Brain microvascular endothelial cell (primary cell): ENCODE measurements around the gene RAB28.
A peak's percentile ranks its signal among the peaks of the same experiment; 100 is the strongest.

Source experiments
- DNase-seq: peaks from one replicate; pipeline ENCODE4 v3.0.0-alpha.2; 2020
- H3K27ac ChIP-seq: fragments of 250-450 bp; sonication (Bioruptor Pico); 2 replicates; pipeline ENCODE4 v1.5.1; 2020; ENCODE audit warnings: mild to moderate bottlenecking, moderate library complexity
- H3K27me3 ChIP-seq: fragments of 250-450 bp; sonication (Bioruptor Pico); replicated peaks from 2 replicates; pipeline ENCODE4 v1.5.1; 2020; ENCODE audit warnings: mild to moderate bottlenecking
- H3K36me3 ChIP-seq: fragments of 250-450 bp; sonication (Bioruptor Pico); replicated peaks from 2 replicates; pipeline ENCODE4 v1.5.1; 2020; ENCODE audit warnings: mild to moderate bottlenecking
- H3K4me3 ChIP-seq: 2 replicates; pipeline ENCODE4 v1.5.1; 2011; ENCODE audit warnings: low read depth, mild to moderate bottlenecking, control low read depth, low read length, moderate library complexity
- in situ Hi-C: cut with HindIII; loops from 2 replicates; pipeline ENCODE4 v1.10.0; 2017; ENCODE audit warnings: low sequenced_read_pairs, low pct_ligation_motif_present
- TF ChIP-seq, protein P1 (sequence below): IDR thresholded peaks from 2 replicates; pipeline ENCODE4 v1.5.1; 2011; ENCODE audit warnings: low read depth, mild to moderate bottlenecking, moderate library complexity, low read length, control low read depth, inconsistent platforms; ENCODE audit errors: missing control alignments

RAB28 gene

DNA sequence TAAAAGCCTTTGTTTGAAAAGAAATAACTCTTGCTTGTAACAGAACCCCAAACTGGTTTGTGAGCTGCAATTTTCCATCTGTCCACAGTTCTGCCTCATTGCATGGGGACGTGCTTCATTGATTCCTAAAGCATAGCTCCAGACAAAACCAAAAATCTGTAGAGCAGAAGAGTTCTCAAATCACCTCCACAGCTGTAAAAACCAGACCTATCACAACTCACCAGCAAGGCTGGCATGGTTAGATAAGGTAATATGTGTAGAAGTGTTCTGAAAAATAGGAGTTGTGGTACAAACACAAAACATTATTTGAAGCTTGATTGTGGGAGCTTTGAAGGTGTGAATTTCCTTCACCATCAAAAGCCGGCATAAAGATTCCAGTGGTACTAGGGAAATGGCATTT is 12.5 kb upstream of the RAB28 start:
- Histone ChIP-seq H3K27me3 (peaks cover 17% of the 10 kb centered on the region), H3K27ac (no peak overlapping the region), H3K4me3 (no peak overlapping the region), H3K36me3 (no peaks in the 10 kb centered on the region)
- DNase-seq, result no peak
- TF ChIP-seq, protein P1, sequence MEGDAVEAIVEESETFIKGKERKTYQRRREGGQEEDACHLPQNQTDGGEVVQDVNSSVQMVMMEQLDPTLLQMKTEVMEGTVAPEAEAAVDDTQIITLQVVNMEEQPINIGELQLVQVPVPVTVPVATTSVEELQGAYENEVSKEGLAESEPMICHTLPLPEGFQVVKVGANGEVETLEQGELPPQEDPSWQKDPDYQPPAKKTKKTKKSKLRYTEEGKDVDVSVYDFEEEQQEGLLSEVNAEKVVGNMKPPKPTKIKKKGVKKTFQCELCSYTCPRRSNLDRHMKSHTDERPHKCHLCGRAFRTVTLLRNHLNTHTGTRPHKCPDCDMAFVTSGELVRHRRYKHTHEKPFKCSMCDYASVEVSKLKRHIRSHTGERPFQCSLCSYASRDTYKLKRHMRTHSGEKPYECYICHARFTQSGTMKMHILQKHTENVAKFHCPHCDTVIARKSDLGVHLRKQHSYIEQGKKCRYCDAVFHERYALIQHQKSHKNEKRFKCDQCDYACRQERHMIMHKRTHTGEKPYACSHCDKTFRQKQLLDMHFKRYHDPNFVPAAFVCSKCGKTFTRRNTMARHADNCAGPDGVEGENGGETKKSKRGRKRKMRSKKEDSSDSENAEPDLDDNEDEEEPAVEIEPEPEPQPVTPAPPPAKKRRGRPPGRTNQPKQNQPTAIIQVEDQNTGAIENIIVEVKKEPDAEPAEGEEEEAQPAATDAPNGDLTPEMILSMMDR, result no peak
- in situ Hi-C loops, result no loop called here

DNA sequence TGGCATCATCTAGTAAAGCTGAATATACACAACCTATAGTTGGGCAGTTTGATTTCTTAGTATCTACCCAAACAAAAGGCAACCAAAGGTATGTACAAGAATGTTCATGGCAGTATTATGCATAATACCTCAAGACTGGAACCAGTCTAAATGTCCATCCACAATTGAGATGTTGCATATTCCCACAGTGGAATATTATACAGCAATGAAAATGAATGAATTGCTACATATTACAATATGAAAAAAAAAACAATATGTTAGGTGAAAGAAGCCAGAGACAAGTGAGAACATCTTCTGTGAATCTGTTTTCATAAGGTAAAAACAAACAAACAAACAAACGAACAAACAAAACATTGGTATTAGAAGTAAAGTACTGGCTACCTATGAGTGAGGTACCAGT is 11.6 kb upstream of the RAB28 start:
- TF ChIP-seq, protein P1, result no peak
- H3K36me3 ChIP-seq, result no peaks in the 10 kb centered on the region
- in situ Hi-C loops, result no loop called here
- peaks cover 14% of the 10 kb centered on the region for H3K27me3 ChIP-seq
- no peak for DNase-seq
- no peak overlapping the region for H3K27ac ChIP-seq
- no peak overlapping the region for H3K4me3 ChIP-seq

GRCh38 chr4:13493793-13494192 is 9.7 kb upstream of the RAB28 start:
- Histone ChIP-seq H3K36me3 (no peaks in the 10 kb centered on the region), H3K4me3 (no peak overlapping the region), H3K27ac (no peak overlapping the region), H3K27me3 (peaks cover 10% of the 10 kb centered on the region)
- no peak for DNase-seq
- in situ Hi-C loops, result no loop called here
- TF ChIP-seq, protein P1, result no peak

- peaks cover 7% of the 10 kb centered on the region for H3K27me3 ChIP-seq
- no peak overlapping the region for H3K4me3 ChIP-seq
- DNase-seq, result no peak
- H3K27ac ChIP-seq, result no peak overlapping the region
- in situ Hi-C loops, result no loop called here
- TF ChIP-seq, protein P1, result no peak
- no peaks in the 10 kb centered on the region for H3K36me3 ChIP-seq
Observed at GRCh38 chr4:13492747-13493146, 8.6 kb upstream of the RAB28 start.

DNA sequence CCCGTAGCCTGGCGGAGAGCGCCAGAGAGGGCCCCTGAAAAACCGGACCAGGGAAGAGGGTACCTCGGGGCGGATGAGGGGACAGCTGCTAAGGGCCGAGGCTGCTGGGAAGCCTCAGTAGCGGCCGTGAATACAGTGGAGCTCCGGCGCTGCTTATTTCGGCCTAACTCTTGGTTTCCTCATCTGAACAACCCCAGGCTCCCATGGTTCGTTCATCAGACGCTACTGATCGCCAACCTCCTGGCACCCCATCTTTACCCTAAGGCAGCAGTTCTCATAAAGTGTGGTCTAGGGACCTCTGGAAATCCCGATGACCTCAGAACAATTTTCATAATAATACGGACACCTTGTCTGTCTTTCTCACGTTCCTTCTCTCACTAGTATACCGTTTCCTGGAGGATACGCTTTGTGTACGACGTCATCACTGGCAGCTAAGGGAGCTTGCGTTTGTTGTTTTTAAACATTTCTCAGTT is 645 bp upstream of the RAB28 start:
- H3K4me3 ChIP-seq, result peak overlapping the region; percentile 81
- H3K36me3 ChIP-seq, result no peaks in the 10 kb centered on the region
- in situ Hi-C loops, result no loop called here
- H3K27ac ChIP-seq, result peak overlapping the region; percentile 100
- H3K27me3 ChIP-seq, result no peaks in the 10 kb centered on the region
- TF ChIP-seq, protein P1, result no peak
- DNase-seq, result peak; percentile 31

DNA sequence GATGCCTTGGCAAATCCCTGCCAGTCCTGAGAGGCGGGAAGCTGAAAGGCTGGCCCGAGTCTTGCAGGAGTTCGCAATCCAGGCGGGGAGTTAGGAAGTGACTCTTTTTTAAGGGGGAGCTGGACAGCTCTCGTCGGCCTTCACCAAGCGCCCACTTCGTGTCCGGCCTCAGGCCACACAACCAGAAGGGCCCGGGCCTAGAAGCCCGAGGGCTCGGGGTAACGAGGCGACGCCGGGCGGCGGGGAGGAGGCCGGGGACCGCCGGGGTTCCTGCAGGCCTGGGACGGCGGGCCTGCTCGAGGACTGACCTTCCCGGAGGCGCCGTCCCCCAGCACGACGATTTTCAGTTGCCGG is 395 bp downstream of the RAB28 start:
- in situ Hi-C loops, result no loop called here
- Histone ChIP-seq H3K4me3 (peak overlapping the region; percentile 81), H3K36me3 (no peaks in the 10 kb centered on the region), H3K27ac (peak overlapping the region; percentile 100), H3K27me3 (no peaks in the 10 kb centered on the region)
- peak; percentile 45 for DNase-seq
- TF ChIP-seq, protein P1, result no peak
